Activated CD4-positive, CD25-positive, alpha-beta regulatory T cell (primary cell): ENCODE data around the gene SLITRK5.

Source experiments
- DNase-seq, 4 experiments: peaks; one replicate each; lab custom pipeline; 2025; lab: John Stamatoyannopoulos, UW

The SLITRK5 gene, protein sequence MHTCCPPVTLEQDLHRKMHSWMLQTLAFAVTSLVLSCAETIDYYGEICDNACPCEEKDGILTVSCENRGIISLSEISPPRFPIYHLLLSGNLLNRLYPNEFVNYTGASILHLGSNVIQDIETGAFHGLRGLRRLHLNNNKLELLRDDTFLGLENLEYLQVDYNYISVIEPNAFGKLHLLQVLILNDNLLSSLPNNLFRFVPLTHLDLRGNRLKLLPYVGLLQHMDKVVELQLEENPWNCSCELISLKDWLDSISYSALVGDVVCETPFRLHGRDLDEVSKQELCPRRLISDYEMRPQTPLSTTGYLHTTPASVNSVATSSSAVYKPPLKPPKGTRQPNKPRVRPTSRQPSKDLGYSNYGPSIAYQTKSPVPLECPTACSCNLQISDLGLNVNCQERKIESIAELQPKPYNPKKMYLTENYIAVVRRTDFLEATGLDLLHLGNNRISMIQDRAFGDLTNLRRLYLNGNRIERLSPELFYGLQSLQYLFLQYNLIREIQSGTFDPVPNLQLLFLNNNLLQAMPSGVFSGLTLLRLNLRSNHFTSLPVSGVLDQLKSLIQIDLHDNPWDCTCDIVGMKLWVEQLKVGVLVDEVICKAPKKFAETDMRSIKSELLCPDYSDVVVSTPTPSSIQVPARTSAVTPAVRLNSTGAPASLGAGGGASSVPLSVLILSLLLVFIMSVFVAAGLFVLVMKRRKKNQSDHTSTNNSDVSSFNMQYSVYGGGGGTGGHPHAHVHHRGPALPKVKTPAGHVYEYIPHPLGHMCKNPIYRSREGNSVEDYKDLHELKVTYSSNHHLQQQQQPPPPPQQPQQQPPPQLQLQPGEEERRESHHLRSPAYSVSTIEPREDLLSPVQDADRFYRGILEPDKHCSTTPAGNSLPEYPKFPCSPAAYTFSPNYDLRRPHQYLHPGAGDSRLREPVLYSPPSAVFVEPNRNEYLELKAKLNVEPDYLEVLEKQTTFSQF

DNA sequence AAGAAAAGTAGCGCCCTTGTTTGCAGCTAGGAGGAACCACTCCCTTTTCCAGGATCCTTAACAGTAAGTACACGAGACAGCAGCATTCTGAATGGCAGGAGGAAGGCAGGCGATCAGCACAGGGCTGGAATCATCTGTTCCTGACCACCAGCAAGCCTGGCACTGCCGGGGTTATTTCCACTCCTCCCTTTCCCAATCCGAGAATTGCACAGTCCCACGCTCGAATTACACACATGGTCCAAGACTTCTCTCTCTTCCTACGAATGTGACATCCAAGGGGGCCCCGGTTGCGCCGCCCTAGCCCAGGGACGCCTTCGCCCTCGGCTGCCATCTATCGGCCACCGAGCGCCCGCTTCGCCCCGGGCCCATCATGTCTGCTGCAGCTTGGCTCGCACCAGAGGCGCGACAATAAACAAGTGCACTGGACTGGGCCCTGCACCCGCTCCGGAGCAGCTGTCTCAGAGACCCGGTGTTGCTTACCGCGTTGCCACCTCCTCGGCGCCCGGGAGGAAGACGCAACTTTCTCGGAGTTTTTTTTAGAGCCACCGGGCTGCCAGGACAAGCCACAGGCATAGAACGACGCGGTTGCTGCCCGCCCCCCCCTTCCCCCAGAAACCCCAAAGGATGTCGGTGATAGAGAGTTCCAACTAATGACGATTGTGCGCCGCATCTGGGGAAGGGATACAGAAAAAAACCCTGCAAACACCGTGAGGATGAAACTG, at the start of gene SLITRK5:
Gene SLITRK5, plus strand, starts transcription at position 341 of the 722 bp plus-strand sequence. CDS start 4,018 bp downstream, outside the sequence.
- DNase-seq = peak in 1 of 4 experiments; percentile 18

GRCh38 chr13:87622971-87623370, 48.2 kb upstream of the SLITRK5 start:
- DNase-seq = no peak

GRCh38 chr13:87656306-87656705, 14.9 kb upstream of the SLITRK5 start:
- DNase-seq = no peak

DNA sequence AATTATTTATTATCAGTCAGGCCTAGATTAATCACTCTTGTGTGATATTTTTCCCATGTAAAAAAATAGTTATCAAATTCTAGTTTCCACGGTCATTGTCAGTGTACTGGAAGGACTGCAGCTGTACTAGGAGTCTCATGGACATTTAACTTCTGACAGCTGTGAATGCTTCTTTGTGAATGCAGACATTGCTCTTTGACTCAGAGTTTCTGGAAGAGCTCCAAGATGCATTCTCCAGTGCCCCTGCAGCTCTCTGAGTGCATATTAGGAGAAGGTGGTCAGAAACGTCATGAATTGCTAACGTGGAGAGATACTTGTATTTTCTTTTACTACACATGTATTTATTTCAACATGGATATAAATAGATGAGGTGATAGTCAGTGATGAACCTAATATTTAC, 9.7 kb upstream of the SLITRK5 start:
- DNase-seq = no peak

- no peak for DNase-seq
Observed at GRCh38 chr13:87666831-87667230, 4.3 kb upstream of the SLITRK5 start.

DNA sequence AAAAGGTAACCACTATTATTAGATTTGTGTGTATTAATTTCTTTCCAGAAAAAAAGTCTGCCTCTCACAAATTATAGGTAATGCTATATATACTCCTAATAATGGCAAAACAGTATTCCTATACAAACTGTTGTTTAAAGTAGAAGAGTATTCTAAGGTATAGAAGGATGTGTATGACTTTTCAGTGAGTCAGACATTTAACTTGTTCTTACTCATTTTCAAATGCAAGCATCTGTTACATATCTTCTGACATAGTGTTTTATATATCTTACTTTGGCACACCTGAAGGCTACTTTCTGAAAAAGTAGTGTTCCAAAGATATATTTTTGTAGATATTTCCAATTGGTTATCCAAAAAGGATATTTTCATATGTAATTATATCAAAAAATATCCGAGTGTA, 3.5 kb upstream of the SLITRK5 start:
- no peak for DNase-seq

GRCh38 chr13:87669379-87669978, 1.7 kb upstream of the SLITRK5 start:
- DNase-seq = no peak

GRCh38 chr13:87671753-87672605, 808 bp downstream of the SLITRK5 start:
- DNase-seq = no peak

GRCh38 chr13:87674247-87674738, 3.1 kb downstream of the SLITRK5 start:
- no peak for DNase-seq

- DNase-seq = no peak
Observed at GRCh38 chr13:87675851-87676250, 4.7 kb downstream of the SLITRK5 start.

- no peak for DNase-seq
Observed at GRCh38 chr13:87676254-87677042, 5.3 kb downstream of the SLITRK5 start.

DNA sequence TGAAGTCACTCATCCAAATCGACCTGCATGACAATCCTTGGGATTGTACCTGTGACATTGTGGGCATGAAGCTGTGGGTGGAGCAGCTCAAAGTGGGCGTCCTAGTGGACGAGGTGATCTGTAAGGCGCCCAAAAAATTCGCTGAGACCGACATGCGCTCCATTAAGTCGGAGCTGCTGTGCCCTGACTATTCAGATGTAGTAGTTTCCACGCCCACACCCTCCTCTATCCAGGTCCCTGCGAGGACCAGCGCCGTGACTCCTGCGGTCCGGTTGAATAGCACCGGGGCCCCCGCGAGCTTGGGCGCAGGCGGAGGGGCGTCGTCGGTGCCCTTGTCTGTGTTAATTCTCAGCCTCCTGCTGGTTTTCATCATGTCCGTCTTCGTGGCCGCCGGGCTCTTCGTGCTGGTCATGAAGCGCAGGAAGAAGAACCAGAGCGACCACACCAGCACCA, 5.9 kb downstream of the SLITRK5 start:
- DNase-seq = no peak

DNA sequence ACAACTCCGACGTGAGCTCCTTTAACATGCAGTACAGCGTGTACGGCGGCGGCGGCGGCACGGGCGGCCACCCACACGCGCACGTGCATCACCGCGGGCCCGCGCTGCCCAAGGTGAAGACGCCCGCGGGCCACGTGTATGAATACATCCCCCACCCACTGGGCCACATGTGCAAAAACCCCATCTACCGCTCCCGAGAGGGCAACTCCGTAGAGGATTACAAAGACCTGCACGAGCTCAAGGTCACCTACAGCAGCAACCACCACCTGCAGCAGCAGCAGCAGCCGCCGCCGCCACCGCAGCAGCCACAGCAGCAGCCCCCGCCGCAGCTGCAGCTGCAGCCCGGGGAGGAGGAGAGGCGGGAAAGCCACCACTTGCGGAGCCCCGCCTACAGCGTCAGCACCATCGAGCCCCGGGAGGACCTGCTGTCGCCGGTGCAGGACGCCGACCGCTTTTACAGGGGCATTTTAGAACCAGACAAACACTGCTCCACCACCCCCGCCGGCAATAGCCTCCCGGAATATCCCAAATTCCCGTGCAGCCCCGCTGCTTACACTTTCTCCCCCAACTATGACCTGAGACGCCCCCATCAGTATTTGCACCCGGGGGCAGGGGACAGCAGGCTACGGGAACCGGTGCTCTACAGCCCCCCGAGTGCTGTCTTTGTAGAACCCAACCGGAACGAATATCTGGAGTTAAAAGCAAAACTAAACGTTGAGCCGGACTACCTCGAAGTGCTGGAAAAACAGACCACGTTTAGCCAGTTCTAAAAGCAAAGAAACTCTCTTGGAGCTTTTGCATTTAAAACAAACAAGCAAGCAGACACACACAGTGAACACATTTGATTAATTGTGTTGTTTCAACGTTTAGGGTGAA, 6.6 kb downstream of the SLITRK5 start:
- no peak for DNase-seq

GRCh38 chr13:87678372-87678752, 7.2 kb downstream of the SLITRK5 start:
- no peak for DNase-seq

- no peak for DNase-seq
Observed at GRCh38 chr13:87680298-87680697, 9.1 kb downstream of the SLITRK5 start.

DNA sequence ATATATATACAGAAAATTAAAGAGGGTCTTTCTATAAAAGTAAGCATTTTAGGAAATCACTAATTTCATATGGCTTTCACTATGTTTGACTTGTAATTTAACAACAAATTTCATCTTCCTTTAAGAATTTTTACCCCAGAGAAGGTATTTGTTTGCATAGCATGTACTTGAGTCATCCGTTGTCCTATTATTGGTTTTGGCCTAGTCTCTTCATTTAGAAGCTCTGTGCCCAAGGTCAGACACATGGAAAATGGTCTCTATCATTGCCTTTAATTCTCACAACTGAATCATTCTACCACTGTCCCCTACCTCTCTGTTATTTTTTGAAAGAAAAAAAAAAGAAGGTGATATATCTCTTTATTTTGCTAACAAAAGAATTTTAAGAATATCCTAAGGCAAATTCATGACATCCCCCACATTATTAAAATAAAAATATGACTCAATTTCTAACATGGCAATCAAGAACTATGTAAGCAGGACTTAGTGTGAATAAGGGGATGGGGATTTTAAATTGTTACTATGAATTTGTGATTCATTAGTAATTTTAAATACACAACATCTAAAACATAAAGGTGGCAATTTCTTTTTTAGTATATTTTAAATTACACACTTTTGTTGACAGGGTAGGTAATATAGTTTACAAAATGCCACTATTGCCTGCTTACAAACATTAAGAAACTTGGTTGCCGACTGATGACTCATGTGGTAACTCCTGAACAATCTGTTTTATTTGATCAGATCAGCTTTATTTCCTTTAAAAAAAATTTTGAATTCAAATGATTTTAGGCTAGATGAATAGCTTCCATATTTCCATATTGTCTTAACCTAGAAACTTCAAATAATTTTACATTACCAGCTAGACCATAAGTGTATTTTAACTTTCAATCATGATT, 13.9 kb downstream of the SLITRK5 start:
- DNase-seq = no peak

GRCh38 chr13:87696458-87696857, 25.3 kb downstream of the SLITRK5 start:
- no peak for DNase-seq

DNA sequence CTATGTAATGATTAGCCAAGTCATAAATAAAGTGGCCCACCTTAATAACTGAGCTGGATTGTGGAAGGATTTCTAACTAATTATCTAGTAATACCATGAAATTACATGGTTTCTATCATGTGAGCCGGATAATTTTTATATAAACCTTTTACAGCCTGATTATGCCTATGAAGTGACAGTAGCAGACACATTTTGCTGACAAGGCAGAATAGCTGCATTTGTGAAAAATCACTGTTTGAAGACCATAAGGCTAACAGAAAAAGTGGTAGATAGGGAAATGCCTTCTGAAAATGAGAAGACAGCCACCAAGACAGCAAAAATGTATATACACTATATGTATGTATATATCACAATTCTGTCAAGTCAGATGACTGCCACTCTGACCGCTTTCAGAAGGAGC, 27.1 kb downstream of the SLITRK5 start:
- DNase-seq = no peak
